Measurements from ENCODE around the gene PLA2G5.

Gene PLA2G5

DNA sequence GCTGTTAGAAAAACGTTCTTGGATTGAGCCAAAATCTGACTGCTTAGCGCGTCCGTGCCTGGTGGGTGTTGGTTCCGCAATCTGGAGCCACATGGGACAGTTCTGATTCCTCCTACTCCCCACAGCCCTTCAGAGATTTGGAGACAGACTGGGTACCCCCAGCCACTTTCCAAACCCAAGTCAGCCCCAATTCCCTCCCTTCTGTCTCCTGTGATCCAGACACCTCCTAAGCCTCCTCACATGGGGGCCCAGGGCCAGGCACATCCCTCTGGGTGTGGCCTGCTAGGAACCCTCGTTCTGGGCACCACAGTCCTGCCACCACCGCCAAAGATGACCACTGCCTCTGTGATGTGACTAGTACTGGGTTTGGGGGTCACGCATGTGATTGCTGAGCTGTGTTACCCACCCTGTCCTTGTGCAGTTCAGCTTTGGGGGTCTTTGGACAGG is 4.8 kb downstream of the PLA2G5 start:
- TF ChIP-seq CTCF (IDR thresholded peaks at IDR 0.05; ENCODE audit: control insufficient read depth, extremely low read depth, insufficient read depth), result no peak
- no peak for DNase-seq (ENCODE audit: low read depth)

DNA sequence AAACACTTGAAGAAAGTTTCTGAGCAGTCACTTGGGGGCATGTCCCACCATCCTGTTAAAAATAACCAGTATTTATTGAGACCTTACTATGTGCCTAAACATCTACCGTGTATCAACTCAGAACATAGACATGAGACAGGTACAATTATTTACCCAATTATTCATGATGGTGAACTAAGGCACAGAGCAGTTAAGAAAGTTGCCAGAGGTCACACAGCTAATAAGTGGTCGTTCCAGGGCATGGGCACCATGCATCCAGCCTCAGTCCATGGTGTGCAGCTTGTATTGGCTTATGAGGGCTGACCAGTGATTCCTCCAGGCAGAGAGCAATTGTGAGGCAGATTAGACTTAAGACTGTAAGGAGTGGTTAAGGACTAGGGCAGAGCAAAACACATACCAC is 5.4 kb downstream of the PLA2G5 start:
- no peak for TF ChIP-seq CTCF (IDR thresholded peaks at IDR 0.05; ENCODE audit: control insufficient read depth, extremely low read depth, insufficient read depth)
- DNase-seq (ENCODE audit: low read depth), result no peak
- H3K4me3 ChIP-seq (ENCODE audit: low read depth, low read length), result no peak overlapping the region

More for the DNA sequence above, 4.8 kb downstream of the PLA2G5 start:
- H3K4me3 ChIP-seq (ENCODE audit: low read depth, low read length), result no peak overlapping the region

- DNase-seq (ENCODE audit: low read depth), result no peak
- no peak overlapping the region for H3K4me3 ChIP-seq (ENCODE audit: low read depth, low read length)
- TF ChIP-seq CTCF (IDR thresholded peaks at IDR 0.05; ENCODE audit: control insufficient read depth, extremely low read depth, insufficient read depth), result no peak
Measured at GRCh38 chr1:20076223-20076622, 6.2 kb downstream of the PLA2G5 start.

- DNase-seq (ENCODE audit: low read depth), result no peak
- TF ChIP-seq CTCF (IDR thresholded peaks at IDR 0.05; ENCODE audit: control insufficient read depth, extremely low read depth, insufficient read depth), result no peak
- no peak overlapping the region for H3K4me3 ChIP-seq (ENCODE audit: low read depth, low read length)
Measured at GRCh38 chr1:20076710-20077461, 6.9 kb downstream of the PLA2G5 start.

- no peak for TF ChIP-seq CTCF (IDR thresholded peaks at IDR 0.05; ENCODE audit: control insufficient read depth, extremely low read depth, insufficient read depth)
- H3K4me3 ChIP-seq (ENCODE audit: low read depth, low read length), result no peak overlapping the region
- DNase-seq (ENCODE audit: low read depth), result no peak
Measured at GRCh38 chr1:20078171-20078651, 8.2 kb downstream of the PLA2G5 start.

DNA sequence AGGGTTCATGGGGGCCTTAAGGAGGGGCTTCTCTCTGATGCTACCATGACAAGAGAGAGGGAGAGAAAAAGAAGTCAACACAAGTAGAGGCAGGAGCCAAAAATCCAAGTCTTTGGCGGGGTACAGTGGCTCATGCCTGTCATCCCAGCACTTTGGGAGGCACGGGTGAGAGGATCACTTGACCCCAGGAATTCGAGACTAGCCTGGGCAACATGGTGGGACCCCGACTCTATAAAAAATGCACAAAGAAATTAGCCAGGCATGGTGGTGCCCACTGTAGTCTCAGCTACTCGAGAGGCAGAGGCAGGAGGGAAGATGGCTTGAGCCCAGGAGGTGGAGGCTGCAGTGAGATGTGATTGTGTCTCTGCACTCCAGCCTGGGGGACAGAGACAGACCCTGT is 8.7 kb downstream of the PLA2G5 start:
- TF ChIP-seq CTCF (IDR thresholded peaks at IDR 0.05; ENCODE audit: control insufficient read depth, extremely low read depth, insufficient read depth), result no peak
- no peak overlapping the region for H3K4me3 ChIP-seq (ENCODE audit: low read depth, low read length)
- DNase-seq (ENCODE audit: low read depth), result no peak

Data from LNCaP clone FGC (cell line).